Esophagus (tissue), 2 donors: Measurements from ENCODE around the gene MYOM1. TPM values are rescaled to one million over a fixed set of nuclear protein-coding genes. Genes with fewer than 3 reads are reported as not detected.

ENCODE experiments used
- H3K27ac ChIP-seq, 2 donors: one replicate each; pipeline ENCODE4 v1.5.1; 2013; ENCODE audit warnings: low read depth in 2 of 2, mild to moderate bottlenecking in 2 of 2, inconsistent platforms in 1 of 2, low read length in 1 of 2, moderate library complexity in 1 of 2
- H3K27me3 ChIP-seq, 2 donors: one replicate each; pipeline ENCODE4 v1.6.1; 2013; ENCODE audit warnings: low read length in 2 of 2, control low read depth in 1 of 2, mild to moderate bottlenecking in 1 of 2; ENCODE audit not compliant: insufficient read depth in 2 of 2, control insufficient read depth in 1 of 2
- H3K36me3 ChIP-seq, 2 donors: one replicate each; pipeline ENCODE4 v1.6.1; 2013; ENCODE audit warnings: low read length in 1 of 2; ENCODE audit not compliant: control insufficient read depth in 2 of 2, insufficient read depth in 2 of 2
- H3K4me1 ChIP-seq, 2 donors: one replicate each; pipeline ENCODE4 v1.6.1; 2013; ENCODE audit warnings: low read length in 1 of 2; ENCODE audit not compliant: control insufficient read depth in 2 of 2, insufficient read depth in 2 of 2
- H3K4me3 ChIP-seq, 2 donors: one replicate each; pipeline ENCODE4 v1.5.1; 2013; ENCODE audit warnings: low read length in 2 of 2, mild to moderate bottlenecking in 2 of 2, low read depth in 1 of 2, moderate library complexity in 1 of 2
- H3K9me3 ChIP-seq, 2 donors: one replicate each; pipeline ENCODE4 v1.6.1; 2013; ENCODE audit warnings: mild to moderate bottlenecking in 2 of 2, low read depth in 1 of 2, low read length in 1 of 2, moderate library complexity in 1 of 2; ENCODE audit not compliant: control insufficient read depth in 2 of 2, insufficient read depth in 1 of 2
- WGBS, 2 donors: extraction: QIAGEN DNeasy Blood & Tissue Kit; methylation state at CpG; one replicate each; pipeline ENCODE4 v1.1.7; 2013; 5-methylcytosine and 5-hydroxymethylcytosine counted together
- polyA plus RNA-seq, 2 donors: library from polyadenylated mRNA; stranded (reverse); fragments of 200-250 nt; gene quantifications; one replicate each; pipeline ENCODE4 v1.2.3, GENCODE V29; 2013
- donor health status: healthy with polysubstance abuse.
- donor health status: Bipolar disorder and iron deficiency.

The MYOM1 gene
- polyA plus RNA-seq, 2 donors, result 1.6 to 1.7 TPM

DNA sequence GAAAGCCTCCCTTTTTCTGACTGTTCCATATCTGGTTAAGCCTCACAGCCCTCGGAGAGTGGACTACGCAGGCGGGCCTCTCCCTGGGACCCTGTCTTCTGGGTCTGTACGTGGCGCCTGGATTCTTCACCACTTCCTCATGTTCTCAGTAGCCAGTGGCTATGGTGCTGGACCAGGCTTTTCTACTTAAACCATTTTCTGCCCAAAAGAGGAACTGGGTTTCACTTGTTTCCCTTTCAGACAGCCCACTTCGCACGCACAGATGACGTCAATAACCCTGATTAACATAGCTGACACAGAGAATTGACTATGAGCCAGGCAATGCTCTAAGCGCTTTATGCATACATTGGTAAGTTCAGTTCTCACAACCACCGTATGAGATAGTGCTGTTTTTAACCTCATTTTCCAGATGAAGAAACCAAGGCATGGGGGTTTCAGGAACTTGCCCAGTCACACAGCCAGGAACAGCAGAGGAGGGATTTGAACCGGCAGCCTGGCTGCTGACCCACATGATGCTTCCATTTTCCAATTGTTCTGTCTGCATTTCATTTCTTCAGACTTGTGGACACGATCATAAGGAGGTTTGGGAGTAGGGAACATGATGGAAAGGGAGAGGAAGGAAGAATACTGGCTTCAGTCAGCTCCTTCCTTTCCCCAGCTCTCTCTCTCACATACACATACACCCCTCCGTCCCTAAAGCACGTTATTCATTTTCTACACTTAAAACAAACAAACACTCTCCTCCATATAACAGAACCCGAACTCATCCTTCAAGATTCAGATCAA, 41.7 kb downstream of the MYOM1 start:
- Histone ChIP-seq H3K4me3 (no peak overlapping the region), H3K27me3 (no peaks in the 10 kb centered on the region), H3K36me3 (no peaks in the 10 kb centered on the region), H3K9me3 (no peaks in the 10 kb centered on the region), H3K4me1 (peaks cover 0 to 3% of the 10 kb centered on the region in 2 donors), H3K27ac (peak overlapping the region; percentile 40 to 63)
- 73 to 79% methylated on average over 15 of the region's 15 CpGs for WGBS, 2 donors

- H3K4me1 ChIP-seq, result peaks cover 0 to 3% of the 10 kb centered on the region in 2 donors
- no peak overlapping the region for H3K27ac ChIP-seq
- no peak overlapping the region for H3K4me3 ChIP-seq
- 47 to 56% methylated on average over 2 of the region's 2 CpGs for WGBS, 2 donors
- no peaks in the 10 kb centered on the region for H3K36me3 ChIP-seq
- no peaks in the 10 kb centered on the region for H3K9me3 ChIP-seq
- no peaks in the 10 kb centered on the region for H3K27me3 ChIP-seq
Observed at GRCh38 chr18:3175195-3175758, 44.5 kb downstream of the MYOM1 start.

DNA sequence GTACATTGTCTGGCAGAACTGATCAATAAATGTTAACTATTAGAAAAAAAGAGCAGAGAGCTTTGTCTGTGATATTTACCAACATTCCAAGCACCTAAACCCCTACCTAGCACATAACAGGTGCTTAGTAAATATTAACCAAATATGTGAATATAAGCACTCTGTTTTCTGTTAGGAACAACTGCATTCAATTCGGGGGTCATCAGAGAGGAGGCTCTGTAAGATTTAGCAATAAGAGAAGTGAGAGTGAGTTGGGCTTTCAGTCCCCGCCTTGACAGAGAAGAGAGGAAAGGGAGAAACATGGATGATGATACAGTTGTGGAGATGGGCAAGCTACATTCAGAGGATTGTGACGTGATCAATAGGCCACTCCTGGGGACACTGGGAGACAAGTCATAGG, 47.7 kb downstream of the MYOM1 start:
- H3K27ac ChIP-seq, result no peak overlapping the region
- no peaks in the 10 kb centered on the region for H3K4me1 ChIP-seq
- WGBS, 2 donors, result 83 to 85% methylated on average over 3 of the region's 3 CpGs
- no peaks in the 10 kb centered on the region for H3K36me3 ChIP-seq
- H3K4me3 ChIP-seq, result no peak overlapping the region
- no peaks in the 10 kb centered on the region for H3K9me3 ChIP-seq
- H3K27me3 ChIP-seq, result no peaks in the 10 kb centered on the region

DNA sequence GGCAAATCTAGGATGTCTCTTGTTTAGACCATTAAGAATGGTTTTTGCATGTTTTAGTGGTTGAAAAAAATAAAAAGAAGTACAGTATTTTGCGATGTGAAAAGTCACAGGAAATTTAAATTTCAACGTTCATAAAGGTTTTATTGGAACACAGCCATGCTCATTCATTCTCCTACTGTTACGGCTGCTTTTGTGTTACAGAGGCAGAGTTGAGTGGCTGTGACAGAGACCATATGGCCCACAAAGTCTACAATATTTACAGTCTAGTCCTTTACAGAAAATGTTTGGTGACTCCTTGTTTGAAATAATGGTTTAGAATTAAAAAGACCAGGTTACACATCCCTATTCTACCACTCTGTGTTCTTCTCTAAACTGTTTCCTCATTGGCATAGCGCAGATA, 48.1 kb downstream of the MYOM1 start:
- Histone ChIP-seq H3K4me1 (no peaks in the 10 kb centered on the region), H3K9me3 (no peaks in the 10 kb centered on the region), H3K36me3 (no peaks in the 10 kb centered on the region), H3K27me3 (no peaks in the 10 kb centered on the region), H3K27ac (no peak overlapping the region), H3K4me3 (no peak overlapping the region)
- 51 to 60% methylated on average over 4 of the region's 4 CpGs for WGBS, 2 donors

DNA sequence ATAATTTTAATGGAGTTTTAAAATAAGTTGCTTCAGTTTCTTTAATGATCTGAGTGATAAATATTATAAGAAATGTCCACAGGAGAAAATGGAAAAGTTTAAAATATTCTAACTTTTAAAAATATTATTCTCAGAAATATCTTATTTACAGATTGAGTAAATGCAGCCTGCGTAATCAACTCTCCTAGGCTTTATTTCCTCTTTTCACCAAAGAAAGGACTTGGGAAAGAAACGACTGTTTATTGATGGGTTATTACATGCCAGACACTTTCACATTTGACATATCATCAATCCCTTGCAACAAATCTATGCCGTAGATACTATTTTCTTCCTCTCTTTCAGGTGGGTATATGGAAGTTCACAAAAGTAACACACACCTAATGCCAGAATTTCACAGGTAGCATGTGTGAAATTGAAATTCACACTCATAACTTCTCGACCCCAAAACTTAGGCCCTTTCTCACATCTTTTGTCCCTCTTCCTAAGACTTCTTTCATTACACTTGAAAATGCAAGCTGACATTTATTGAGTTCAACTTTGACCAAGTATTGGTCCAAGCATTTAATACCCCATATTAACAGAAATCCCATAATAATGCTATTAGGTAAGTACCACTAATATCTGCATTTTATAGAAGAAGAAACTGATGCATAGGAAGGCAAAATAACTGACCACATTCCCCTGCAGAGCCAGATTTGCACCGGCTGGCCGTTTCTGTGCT, 49.2 kb downstream of the MYOM1 start:
- Histone ChIP-seq H3K36me3 (no peaks in the 10 kb centered on the region), H3K4me3 (no peak overlapping the region), H3K4me1 (no peaks in the 10 kb centered on the region), H3K27ac (no peak overlapping the region), H3K9me3 (no peaks in the 10 kb centered on the region), H3K27me3 (no peaks in the 10 kb centered on the region)
- 85 to 86% methylated on average over 6 of the region's 6 CpGs for WGBS, 2 donors

GRCh38 chr18:3164381-3164780, 55.4 kb downstream of the MYOM1 start:
- 84 to 90% methylated on average over 4 of the region's 4 CpGs for WGBS, 2 donors
- Histone ChIP-seq H3K27ac (no peak overlapping the region), H3K27me3 (no peaks in the 10 kb centered on the region)

GRCh38 chr18:3163968-3164367, 55.8 kb downstream of the MYOM1 start:
- Histone ChIP-seq H3K4me3 (no peak overlapping the region), H3K9me3 (no peaks in the 10 kb centered on the region), H3K27ac (no peak overlapping the region), H3K36me3 (peaks cover 0 to 2% of the 10 kb centered on the region in 2 donors), H3K27me3 (no peaks in the 10 kb centered on the region), H3K4me1 (no peaks in the 10 kb centered on the region)
- 75 to 84% methylated on average over 5 of the region's 5 CpGs for whole genome bisulfite sequencing, 2 donors

More at GRCh38 chr18:3164381-3164780, 55.4 kb downstream of the MYOM1 start:
- H3K36me3 ChIP-seq, result peaks cover 0 to 2% of the 10 kb centered on the region in 2 donors
- no peaks in the 10 kb centered on the region for H3K4me1 ChIP-seq
- no peak overlapping the region for H3K4me3 ChIP-seq
- H3K9me3 ChIP-seq, result no peaks in the 10 kb centered on the region

DNA sequence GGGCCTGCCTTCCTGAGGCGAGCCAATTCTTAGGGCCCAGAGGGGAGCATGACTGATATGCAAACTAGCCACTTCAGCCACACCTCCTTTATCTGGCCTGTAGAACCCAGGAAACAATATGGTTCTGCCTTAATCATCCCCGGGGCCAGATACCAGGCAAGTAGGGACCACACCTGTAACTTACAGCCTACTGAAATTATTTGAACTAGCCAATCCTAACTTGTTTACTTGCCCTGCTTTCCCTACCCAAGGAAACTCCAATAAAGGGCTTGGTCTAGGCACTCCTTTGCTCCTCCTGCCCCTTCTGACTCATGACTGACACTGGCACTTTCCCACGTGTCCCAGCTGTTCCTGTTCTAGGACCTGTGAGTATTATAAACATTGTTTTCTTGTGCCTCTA, 57.6 kb downstream of the MYOM1 start:
- Histone ChIP-seq H3K4me1 (no peaks in the 10 kb centered on the region), H3K27me3 (no peaks in the 10 kb centered on the region), H3K9me3 (no peaks in the 10 kb centered on the region), H3K36me3 (peaks cover 0 to 2% of the 10 kb centered on the region in 2 donors), H3K27ac (peak overlapping the region in 1 of 2 donors; percentile 69), H3K4me3 (no peak overlapping the region)
- WGBS, 2 donors, result 62 to 63% methylated on average over 3 of the region's 3 CpGs

- WGBS, 2 donors, result 86 to 87% methylated on average over 1 of the region's 1 CpG
- Histone ChIP-seq H3K9me3 (no peaks in the 10 kb centered on the region), H3K4me1 (no peaks in the 10 kb centered on the region), H3K36me3 (peaks cover 0 to 2% of the 10 kb centered on the region in 2 donors), H3K4me3 (no peak overlapping the region), H3K27me3 (no peaks in the 10 kb centered on the region), H3K27ac (no peak overlapping the region)
Observed at GRCh38 chr18:3159830-3160229, 59.9 kb downstream of the MYOM1 start.
